ENCODE measurements around the gene LAMTOR2. TPM values are rescaled to one million over a fixed set of nuclear protein-coding genes. Genes with fewer than 3 reads are reported as not detected.
A peak's percentile ranks its signal among the peaks of the same experiment; 100 is the strongest.

The LAMTOR2 gene
- total and polyA plus RNA-seq, 9 of the 15 experiments (the other 6 are each of a cell fraction or from before 2014, with no cell fraction given), result 39.0 to 161 (median 74.6) TPM

DNA sequence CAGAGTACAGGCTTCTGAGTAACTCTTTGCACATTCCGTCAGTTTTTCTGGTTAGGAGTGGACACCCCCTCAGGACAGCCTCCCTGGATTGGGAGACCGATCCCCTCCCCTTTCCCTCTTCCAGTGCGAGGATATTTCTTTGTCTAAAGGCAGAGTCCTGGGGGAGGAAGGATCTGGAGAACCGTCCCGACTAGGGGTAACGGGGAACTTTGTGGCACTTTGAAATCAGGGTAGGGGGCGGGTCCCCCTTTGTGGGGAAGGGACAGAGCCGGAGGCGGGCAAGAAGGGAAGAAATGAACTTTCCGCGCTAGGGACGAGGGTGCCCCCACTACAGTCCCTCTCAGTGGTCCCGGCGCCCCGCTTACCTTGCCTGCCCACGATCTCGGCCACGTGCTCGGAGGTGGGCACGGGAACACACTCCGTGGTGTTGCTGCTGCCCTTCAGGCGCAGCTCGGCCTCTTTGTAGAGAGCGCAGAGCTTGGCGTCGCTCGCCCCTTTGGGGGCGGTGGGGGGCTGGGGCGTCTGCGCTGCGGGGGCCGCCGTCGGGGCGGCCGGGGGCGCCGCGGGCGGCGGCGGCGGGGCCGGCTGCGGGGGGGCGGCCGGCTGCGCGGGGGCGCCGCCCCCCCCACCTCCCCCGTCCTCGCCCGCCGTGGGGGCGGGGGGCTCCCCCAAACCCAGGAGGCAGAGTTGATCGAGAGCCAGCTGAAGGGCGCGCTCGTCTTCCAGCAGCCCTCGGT is 26.8 kb downstream of the LAMTOR2 start (continued):
- TF ChIP-seq CXXC5 (CRISPR knock-in tag; IDR thresholded peaks at IDR 0.05) (peak; percentile 24; the same call in 1 of the 2 replicates), TEAD4 (IDR thresholded peaks at IDR 0.05; ENCODE audit: low read length) (no peak), TEAD4 (CRISPR knock-in tag; IDR thresholded peaks at IDR 0.05; ENCODE audit: borderline replicate concordance) (no peak), ERF (CRISPR knock-in tag; IDR thresholded peaks at IDR 0.05) (no peak), CBFA2T3 (IDR thresholded peaks at IDR 0.05) (no peak)
- TF ChIP-seq, protein P1, sequence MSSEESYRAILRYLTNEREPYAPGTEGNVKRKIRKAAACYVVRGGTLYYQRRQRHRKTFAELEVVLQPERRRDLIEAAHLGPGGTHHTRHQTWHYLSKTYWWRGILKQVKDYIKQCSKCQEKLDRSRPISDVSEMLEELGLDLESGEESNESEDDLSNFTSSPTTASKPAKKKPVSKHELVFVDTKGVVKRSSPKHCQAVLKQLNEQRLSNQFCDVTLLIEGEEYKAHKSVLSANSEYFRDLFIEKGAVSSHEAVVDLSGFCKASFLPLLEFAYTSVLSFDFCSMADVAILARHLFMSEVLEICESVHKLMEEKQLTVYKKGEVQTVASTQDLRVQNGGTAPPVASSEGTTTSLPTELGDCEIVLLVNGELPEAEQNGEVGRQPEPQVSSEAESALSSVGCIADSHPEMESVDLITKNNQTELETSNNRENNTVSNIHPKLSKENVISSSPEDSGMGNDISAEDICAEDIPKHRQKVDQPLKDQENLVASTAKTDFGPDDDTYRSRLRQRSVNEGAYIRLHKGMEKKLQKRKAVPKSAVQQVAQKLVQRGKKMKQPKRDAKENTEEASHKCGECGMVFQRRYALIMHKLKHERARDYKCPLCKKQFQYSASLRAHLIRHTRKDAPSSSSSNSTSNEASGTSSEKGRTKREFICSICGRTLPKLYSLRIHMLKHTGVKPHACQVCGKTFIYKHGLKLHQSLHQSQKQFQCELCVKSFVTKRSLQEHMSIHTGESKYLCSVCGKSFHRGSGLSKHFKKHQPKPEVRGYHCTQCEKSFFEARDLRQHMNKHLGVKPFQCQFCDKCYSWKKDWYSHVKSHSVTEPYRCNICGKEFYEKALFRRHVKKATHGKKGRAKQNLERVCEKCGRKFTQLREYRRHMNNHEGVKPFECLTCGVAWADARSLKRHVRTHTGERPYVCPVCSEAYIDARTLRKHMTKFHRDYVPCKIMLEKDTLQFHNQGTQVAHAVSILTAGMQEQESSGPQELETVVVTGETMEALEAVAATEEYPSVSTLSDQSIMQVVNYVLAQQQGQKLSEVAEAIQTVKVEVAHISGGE (CRISPR knock-in tag; IDR thresholded peaks at IDR 0.05), result peak in 1 of 3 experiments; percentile 29; a peak in 2 of 6 replicates
